GM06990 (cell line): ENCODE measurements around the gene TBX15.

ENCODE experiments used
- DNase-seq: peaks from one replicate; pipeline ENCODE4 v3.0.0-alpha.2; 2011; ENCODE audit not compliant: insufficient read length; ENCODE audit errors: extremely low read depth
- H3K27me3 ChIP-seq: replicated peaks from 2 replicates; pipeline ENCODE4 v1.6.0; 2011; ENCODE audit warnings: low read length; ENCODE audit not compliant: control insufficient read depth, insufficient read depth
- H3K36me3 ChIP-seq: 2 replicates; pipeline ENCODE4 v1.5.1; 2011; ENCODE audit warnings: low read length; ENCODE audit not compliant: control insufficient read depth, insufficient read depth
- H3K4me3 ChIP-seq: replicated peaks from 2 replicates; pipeline ENCODE4 v1.5.1; 2011; ENCODE audit warnings: low read depth, mild to moderate bottlenecking, control low read depth, low read length
- CTCF ChIP-seq: IDR thresholded peaks from 2 replicates; pipeline ENCODE4 v1.5.1; 2011; ENCODE audit warnings: low read length, control low read depth, mild to moderate bottlenecking, inconsistent platforms; ENCODE audit not compliant: insufficient read depth, poor library complexity, severe bottlenecking

The TBX15 gene

GRCh38 chr1:118985640-118986554 lies 2.2 kb downstream of the TBX15 start:
- DNase-seq: no peak
- TF ChIP-seq CTCF: no peak
- Histone ChIP-seq H3K27me3 (peaks cover 1% of the 10 kb centered on the region), H3K4me3 (no peak overlapping the region), H3K36me3 (no peaks in the 10 kb centered on the region)

GRCh38 chr1:118984722-118985639 lies 3.2 kb downstream of the TBX15 start:
- no peak for TF ChIP-seq CTCF
- H3K4me3 ChIP-seq: no peak overlapping the region
- no peaks in the 10 kb centered on the region; the same call in none of the 2 replicates for H3K27me3 ChIP-seq
- no peaks in the 10 kb centered on the region for H3K36me3 ChIP-seq
- DNase-seq: no peak

- H3K4me3 ChIP-seq: no peak overlapping the region
- no peaks in the 10 kb centered on the region; the same call in 1 of the 2 replicates for H3K27me3 ChIP-seq
- no peak for DNase-seq
- no peak for TF ChIP-seq CTCF
- H3K36me3 ChIP-seq: no peaks in the 10 kb centered on the region
These were observed 3.9 kb downstream of the TBX15 start for GRCh38 chr1:118984086-118984721.

- no peak for DNase-seq
- Histone ChIP-seq H3K4me3 (no peak overlapping the region), H3K36me3 (no peaks in the 10 kb centered on the region), H3K27me3 (no peaks in the 10 kb centered on the region; the same call in 1 of the 2 replicates)
- no peak for TF ChIP-seq CTCF
These were observed 4.5 kb downstream of the TBX15 start for GRCh38 chr1:118983558-118984041.

- H3K4me3 ChIP-seq: no peak overlapping the region
- H3K27me3 ChIP-seq: no peaks in the 10 kb centered on the region; the same call in 1 of the 2 replicates
- H3K36me3 ChIP-seq: no peaks in the 10 kb centered on the region
- no peak for TF ChIP-seq CTCF
- DNase-seq: no peak
These were observed 5.2 kb downstream of the TBX15 start for GRCh38 chr1:118982821-118983557.
